HPDE6-E6E7 (cell line): Measurements from ENCODE around the gene SLC25A42.
"Not testable (repeated sequence)": the region's sequence is repeated elsewhere in the genome, so short reads cannot be mapped to it uniquely, and the experiment has no call there.

Experiments used
- DNase-seq: peaks from one replicate; pipeline ENCODE4 v3.0.0; 2011; ENCODE audit warnings: missing footprints; ENCODE audit errors: extremely low spot score

Gene SLC25A42, protein sequence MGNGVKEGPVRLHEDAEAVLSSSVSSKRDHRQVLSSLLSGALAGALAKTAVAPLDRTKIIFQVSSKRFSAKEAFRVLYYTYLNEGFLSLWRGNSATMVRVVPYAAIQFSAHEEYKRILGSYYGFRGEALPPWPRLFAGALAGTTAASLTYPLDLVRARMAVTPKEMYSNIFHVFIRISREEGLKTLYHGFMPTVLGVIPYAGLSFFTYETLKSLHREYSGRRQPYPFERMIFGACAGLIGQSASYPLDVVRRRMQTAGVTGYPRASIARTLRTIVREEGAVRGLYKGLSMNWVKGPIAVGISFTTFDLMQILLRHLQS

DNA sequence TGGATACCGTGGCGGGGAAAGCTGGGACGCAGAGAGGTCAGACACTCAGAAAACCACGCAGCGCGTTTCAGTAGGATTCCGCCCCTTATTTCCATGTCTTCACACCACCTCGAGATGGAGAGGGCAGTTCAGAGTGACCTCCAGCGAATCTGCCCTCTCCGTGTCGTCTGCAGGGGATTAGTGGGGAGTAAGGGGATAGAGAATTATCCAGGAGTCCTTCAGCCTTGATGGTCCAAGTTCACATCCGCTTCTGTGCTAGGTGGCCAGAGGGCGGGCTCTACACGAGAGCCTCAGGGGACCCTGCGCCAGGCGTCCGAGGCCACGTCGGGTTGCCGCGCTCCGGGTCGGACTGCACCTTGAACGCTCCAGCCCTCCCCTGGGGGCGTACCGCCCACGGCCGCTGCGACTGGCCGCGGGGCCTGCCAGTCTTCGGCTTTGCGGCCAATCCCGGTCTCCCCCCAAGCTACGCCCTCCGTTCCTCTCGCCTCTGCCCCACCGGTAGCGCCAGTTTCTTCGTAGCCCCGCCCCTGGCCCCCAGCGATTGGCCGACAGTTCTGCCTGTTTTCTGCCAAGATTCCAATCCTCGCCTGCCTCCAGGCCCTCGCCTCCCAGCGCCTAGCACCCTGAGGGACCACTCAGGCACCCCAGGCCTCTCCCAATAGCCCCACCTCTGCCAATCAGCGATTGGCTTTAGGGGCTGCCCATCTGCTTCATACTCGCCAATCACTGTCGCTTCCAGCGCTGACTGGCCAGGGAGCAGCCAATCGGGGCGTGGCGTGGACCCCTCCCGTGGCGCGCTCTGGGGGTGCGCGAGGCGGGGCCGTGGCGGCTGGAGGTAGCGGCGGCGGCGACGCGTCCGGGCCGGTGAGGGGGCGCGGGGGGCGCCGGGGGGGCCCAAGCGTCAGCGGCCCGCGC, at the start of gene SLC25A42:
SLC25A42 (plus strand) TSS at position 812 of the 915 bp plus-strand sequence. CDS start 32,131 bp downstream, outside the sequence.
- DNase-seq, result peak; percentile 100

- no peak for DNase-seq
Measured at GRCh38 chr19:19021115-19021514, 42.7 kb upstream of the SLC25A42 start.

DNA sequence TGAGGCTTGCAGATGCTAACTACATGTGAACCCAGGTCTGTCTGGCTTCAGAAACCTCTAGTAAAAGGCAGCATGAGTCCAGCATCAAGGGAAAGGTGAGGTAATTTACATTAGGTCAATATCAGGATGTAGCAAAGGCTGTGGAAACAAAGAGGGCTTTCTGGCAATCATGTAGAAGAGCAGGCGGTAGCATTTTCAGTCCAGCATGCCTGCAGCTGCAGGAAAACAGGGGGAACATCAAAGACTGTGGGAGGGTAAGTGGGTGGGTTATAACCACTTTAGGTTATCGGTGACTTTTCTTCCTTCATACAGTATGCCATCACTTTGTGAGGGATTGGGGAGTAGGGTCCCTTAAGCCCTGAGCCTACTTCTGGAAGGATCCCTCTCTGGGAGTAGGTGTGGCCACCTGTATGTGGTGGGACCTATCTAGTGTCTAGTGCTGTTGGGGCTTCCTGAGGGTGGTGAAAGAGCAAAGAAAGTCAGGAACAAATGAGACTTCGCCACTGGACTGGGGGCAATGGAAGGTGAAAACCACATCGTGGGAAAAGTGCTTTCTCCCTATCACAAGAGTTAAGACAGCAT, 41.3 kb upstream of the SLC25A42 start:
- no peak for DNase-seq

DNA sequence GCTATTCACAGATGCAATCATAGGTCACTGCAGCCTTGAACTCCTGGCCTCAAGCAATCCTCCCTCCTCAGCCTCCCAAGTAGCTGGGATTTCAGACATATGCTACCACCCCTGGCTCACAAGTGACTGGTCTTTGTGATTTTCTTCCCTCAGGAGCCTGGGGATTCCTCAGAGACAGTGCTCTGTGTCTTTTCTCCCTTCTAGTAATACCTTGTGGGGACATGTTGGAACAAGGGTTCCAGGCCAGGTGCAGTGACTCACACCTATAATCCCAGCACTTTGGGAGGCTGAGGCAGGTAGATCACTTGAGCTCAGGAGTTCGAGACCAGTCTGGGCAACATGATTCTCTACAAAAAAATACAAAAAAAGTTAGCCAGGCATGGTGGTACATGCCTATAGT, 40.4 kb upstream of the SLC25A42 start:
- not testable (repeated sequence) for DNase-seq

DNA sequence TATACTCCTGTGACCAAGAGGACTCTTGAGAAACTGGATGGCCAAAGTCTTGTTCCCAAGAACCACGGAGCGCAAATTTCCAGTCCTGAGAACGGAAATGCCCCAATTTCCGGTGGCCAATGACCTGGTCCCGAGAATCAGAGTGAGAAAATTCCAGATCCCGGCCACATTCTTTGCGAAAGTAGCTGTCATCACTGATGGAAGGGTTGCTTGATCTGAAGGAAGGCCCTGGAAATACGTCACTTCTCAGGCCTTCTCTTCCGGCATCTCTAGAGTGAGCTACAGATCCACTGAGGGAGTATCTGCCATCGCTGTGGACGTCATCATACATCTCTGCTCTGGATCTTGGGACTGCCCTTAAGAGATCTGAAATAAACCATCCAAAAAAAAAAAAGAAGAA, 37.9 kb upstream of the SLC25A42 start:
- no peak for DNase-seq

- no peak for DNase-seq
Measured at GRCh38 chr19:19026299-19026971, 37.4 kb upstream of the SLC25A42 start.

DNA sequence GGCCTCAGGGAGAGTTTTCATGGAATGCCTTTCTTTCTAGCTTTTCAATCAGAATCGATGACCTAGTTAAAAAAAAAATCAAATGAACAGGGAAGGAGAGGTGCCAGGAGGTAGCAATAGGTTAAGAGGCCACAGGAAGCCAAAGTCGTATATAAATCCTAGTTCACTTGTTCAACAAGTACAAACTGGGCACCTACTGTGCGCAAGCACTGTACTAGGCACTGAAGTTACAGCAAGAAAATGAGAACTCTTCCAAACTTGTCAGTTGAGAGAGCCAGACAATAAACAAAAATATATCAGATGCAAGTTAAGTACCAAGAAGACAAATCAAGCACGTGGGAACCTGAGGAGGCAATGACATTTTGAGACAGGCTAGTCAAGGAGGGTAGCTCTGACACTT, 36.6 kb upstream of the SLC25A42 start:
- no peak for DNase-seq

DNA sequence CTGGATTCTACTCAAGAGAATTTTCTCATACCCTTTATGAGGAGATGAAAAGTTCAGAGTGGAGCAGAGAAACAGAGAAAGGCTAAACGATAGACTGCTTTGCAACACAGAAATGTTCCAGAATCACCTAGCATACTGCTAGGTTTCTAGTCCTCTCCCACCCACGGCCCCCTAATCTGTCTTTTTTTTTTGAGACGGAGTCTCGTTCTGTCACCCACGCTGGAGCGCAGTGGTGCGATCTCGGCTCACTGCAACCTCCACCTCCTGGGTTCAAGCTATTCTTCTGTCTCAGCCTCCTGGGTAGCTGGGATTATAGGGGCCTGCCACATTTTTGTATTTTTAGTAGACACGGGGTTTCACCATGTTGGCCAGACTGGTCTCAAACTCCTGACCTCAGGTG, 35.3 kb upstream of the SLC25A42 start:
- DNase-seq, result no peak

DNA sequence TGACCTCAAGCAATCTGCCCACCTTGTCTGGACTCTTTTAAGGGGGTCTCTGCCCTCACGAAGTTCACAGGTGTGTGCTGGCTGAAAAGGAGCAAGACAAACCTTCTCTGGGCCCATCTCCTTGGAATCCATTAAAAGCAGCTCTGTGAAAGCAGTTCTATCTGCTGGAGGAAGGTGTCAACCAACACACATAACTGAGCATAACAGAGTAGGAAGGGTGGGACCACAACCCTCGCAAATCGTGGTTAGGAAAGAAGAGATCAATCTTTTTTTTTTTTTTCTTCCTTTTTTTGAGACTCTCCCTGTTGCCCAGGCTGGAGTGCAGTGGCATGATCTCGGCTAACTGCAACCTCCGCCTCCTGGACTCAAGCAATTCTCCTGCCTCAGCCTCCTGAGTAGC, 31.9 kb upstream of the SLC25A42 start:
- DNase-seq, result no peak

DNA sequence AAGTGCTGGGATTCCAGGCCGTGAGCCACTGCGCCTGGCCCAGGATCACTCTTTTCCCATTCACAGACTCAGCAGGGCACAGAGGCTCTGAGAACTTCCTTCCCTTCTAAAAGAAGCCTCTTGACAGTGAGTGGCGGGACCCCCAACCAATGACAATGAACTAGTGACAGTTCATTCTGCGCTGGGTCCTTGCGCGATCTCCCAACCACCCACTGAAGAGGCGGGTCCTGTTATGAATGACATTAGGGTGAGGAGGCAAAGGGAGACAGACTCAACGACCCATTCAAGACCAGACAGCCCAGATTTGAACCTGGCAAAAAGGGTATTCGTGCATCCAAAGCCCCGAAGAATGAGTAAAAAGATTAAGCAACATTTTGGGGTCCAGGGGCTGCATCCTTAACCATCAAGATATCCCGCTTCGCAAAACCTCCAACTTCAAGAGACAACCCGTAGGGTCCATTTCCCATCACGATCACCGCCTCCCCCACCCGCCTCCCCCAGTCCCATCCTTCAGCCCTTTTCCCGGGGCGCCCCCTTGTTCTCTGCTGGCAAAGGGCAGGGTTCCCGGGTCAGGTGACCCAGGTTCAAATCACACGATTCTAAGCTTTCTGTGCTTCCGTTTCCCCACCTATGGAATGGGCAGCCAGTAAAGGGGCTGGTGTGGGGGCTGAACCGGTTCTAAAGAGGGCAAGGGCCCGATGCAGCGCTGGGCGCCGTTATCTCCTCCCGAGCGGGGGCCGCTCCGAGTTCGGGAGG, 31.2 kb upstream of the SLC25A42 start:
- DNase-seq, result peak; percentile 15

- no peak for DNase-seq
Measured at GRCh38 chr19:19033176-19033425, 30.7 kb upstream of the SLC25A42 start.

DNA sequence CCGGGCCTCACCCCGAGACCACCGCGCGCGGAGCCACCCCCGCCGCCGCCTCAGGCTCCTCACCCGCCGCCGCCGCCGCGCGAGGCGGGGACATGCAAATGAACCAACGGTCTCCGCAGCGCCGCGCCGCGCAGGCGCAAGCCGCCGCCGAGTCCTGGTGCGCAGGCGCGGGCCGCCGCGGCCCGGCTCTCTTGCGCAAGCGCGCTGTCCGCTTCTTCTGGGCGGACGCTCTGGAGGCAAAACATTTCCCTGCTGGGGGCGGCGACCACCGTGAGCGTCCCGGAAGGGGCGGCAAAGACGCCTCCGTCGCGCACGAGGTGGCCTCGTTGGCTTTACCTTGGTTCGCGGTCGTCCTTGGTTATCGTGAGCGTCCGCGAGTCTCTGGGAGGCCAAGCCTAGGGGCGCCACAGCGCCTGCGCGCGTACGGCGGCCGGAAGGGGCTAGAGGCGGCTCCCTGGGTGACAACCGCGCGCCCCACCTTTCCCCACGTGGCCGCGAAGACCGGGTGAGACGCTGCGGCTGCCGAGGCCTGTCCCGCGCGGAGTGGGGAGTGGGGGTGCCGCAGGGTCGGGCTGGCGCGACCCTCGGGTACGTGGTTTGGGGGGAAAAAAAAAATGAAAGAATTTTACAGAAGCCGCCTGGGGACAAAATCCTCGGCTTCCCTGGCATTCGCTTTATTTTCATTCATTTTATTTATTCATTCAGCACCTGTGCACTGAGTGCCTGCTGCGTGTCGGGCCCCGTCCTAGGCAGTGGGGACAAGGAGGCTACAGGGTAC, 30.2 kb upstream of the SLC25A42 start, which contains the start of the genes ARMC6 and SUGP2:
ARMC6 (plus strand) TSS at position 178 of the 778 bp plus-strand sequence. CDS start 607 bp downstream, outside the sequence.
SUGP2 (minus strand) TSS at position 92 of the 778 bp plus-strand sequence. CDS start 2,446 bp downstream, outside the sequence.
- peak; percentile 97 for DNase-seq

DNA sequence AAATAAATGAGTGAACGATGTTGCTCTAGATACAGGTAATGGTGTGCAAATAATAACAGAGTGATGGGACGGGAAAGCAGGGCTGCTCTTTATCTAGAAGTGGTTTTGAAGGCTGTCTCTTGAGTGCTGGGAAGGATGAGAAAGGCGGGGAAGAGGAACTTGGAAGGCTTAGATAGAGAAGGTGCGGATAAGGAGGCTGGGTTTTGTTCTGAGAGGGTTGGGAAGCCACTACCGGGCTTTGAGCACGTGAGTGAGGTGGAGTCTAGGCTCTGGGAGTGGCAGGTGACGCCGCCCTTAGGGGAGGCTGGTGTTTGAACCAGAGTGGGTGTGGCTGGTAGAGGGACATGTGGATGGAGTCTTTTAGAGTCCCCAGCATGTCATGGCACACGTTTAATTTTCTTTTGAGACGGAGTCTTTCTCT, 29.6 kb upstream of the SLC25A42 start:
- peak; percentile 91 for DNase-seq

DNA sequence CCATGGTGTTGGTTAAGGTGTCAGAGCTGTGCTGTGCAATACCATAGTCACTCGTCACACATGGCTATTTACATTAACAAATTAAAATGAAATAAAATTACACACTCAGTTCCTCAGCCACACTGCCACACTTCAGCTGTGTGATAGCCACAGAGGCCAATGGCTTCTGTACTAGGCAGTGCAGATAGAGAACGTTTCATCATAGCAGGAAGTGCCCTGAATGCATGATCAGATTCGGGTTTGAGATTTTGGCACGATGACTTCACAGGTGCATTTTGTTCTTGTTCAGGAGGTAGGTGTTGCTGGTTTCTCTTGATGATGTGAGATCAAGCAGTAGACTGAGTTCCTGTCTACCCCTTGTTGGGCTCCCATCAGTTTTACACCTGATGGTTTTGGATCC, 23.9 kb upstream of the SLC25A42 start:
- DNase-seq, result no peak

- DNase-seq, result no peak
Measured at GRCh38 chr19:19040417-19040816, 23.4 kb upstream of the SLC25A42 start.

DNA sequence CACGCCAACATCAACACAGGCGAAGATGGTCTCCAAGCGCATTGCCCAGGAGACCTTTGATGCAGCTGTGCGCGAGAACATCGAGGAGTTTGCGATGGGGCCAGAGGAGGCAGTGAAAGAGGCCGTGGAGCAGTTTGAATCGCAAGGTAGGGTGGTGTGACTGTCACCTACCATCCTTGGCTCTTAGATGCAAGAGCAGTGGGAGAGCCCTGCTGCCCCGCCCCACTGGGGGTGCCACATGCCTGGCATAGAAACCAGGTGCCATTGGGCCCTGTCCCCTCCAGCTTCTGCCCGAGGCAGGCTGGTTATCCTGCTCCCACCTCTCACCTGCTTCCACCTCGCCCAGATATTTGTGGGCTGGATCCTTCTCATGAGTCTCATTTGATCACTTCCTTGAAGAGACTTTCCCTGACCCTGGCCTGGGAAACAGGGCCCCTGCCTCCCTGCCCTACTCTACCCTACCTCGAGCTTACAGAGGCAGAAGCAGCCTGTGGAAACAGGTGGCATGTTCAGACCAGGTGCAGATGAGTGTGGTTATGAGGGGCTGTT, 21.0 kb upstream of the SLC25A42 start:
- DNase-seq, result no peak

- no peak for DNase-seq
Measured at GRCh38 chr19:19043481-19043880, 20.3 kb upstream of the SLC25A42 start.

GRCh38 chr19:19043881-19044280, 19.9 kb upstream of the SLC25A42 start:
- no peak for DNase-seq

DNA sequence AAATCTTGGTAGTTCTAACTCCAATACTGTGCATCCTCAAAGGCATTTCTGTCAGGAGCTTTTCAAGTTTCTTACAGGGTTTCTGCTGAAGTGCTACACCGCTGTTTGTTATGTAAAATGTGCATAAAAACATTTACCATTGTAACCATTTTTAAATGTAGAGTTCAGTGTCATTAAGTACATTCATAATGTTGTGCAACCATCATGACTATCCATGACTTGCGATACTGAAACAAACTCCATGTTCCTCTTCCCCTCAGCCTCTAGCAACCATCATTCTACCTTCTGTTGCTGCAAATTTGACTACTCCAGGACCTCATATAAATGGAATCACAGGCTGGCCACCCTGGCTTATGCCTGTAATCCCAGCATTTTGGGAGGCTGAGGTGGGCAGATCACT, 14.4 kb upstream of the SLC25A42 start:
- DNase-seq, result no peak

DNA sequence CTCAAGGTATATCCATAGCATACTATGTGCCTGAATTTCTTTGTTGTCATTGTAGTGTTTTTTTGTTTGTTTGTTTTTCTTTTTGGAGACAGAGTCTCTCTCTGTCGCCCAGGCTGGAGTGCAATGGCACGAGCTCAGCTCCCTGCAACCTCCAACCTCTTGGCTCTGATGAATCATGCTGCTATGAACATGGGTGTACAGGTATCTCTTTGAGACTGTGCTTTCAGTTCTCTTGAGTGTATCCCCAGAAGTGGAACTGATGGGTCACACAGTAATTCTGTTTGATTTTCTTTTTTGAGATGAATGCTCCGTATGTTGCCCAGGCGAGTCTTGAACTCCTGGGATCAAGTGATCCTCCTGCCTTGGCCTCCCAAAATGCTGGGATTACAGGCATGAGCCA, 13.7 kb upstream of the SLC25A42 start:
- no peak for DNase-seq
